T47D (cell line): ENCODE results near the gene CRYAA.
"Not testable (repeated sequence)": the region's sequence is repeated elsewhere in the genome, so short reads cannot be mapped to it uniquely, and the experiment has no call there.

ENCODE experiments used
- DNase-seq, 2 experiments: peaks; one replicate each; pipeline versions ENCODE4 v3.0.0 to v3.0.0-alpha.2; 2011 to 2012; ENCODE audit warnings: low read depth in 1 of 2, low spot score in 1 of 2
- JUND ChIP-seq: IDR thresholded peaks from 2 replicates; pipeline ENCODE4 v1.6.1; 2012; ENCODE audit warnings: low read depth
- in situ Hi-C: cut with HindIII; loops from 2 replicates; pipeline ENCODE4 v1.10.0; 2016; ENCODE audit warnings: low sequenced_read_pairs, low pct_unique_long_range_greater_than_20kb

CRYAA gene

DNA sequence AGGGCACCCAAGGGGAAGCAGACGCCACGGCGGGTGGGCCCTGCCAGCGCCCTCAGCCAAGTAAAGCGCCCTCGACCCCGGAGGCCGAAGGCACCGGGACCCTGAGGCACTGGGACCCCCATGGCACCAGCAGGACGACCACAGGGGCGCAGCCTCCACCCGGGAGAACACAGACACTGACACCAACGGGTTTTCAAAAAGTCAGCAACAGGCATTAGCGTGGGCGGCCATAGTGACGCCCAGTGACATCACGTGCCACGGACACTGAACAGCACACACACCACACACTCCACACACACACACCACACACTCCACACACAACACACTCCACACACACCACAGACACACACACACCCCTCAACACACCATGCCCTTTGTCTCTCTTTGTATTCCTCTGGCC, 4.6 kb downstream of the CRYAA start:
- DNase-seq, in situ Hi-C loops: not testable (repeated sequence)

DNA sequence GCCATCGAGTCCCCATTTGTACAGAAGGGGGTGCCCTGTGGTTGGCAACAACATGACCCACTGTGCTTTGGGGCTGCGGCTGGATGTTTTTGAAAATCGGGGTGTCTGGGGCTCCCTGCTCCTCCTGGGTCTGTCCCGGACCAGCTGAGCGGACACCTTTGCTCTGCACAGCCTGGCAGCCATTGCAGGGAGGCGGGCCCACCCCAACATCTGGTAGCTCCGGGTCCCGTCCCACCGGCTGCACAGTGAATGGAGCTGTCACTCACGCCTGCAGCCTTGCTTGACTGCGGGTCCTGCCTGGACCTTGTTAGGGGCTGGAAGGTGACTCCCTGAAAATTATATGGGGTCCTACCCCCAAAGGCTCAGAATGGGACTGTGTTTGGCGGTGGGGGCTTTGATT, 5.1 kb downstream of the CRYAA start:
- in situ Hi-C loops, DNase-seq: not testable (repeated sequence)

DNA sequence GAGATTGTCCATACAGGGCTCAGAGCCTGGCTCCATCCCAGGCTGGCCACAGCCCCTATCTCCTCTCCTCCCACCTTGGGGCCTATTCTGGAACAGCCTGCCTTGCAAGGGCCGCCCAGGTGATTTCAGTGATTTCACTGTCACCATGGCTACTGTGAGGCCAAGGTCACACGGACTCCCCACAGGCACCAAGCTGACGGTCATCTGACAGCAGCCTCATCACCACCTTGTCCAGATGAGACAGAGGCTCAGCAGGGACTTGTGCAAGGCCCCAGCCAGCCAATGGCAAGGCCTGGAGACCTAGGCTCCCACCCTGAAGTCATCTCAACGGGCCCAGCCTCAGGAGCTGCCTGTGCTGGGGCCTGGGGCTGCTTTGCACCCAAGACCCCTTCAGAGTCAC, 6.2 kb downstream of the CRYAA start:
- in situ Hi-C loops, DNase-seq: not testable (repeated sequence)

DNA sequence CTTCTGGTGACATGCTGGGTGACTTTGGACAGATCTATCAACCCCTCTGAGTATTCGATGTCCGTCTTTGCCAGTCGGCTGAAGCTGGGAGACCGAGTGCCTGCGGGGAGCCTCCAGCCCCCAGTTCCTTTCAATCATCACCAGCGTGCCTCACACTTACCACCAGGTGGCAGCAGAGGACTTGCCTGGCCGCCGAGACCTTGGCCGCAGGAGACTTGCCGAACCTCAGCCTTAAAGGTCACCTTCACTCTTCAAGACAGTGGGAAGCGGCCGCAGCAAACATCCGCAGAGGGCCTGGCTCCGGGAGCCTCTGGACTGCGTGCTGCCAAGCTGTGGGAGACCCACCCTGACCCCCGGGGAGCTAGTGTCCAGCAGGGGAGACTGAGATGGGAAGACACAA, 7.8 kb downstream of the CRYAA start:
- in situ Hi-C loops, DNase-seq: not testable (repeated sequence)

DNA sequence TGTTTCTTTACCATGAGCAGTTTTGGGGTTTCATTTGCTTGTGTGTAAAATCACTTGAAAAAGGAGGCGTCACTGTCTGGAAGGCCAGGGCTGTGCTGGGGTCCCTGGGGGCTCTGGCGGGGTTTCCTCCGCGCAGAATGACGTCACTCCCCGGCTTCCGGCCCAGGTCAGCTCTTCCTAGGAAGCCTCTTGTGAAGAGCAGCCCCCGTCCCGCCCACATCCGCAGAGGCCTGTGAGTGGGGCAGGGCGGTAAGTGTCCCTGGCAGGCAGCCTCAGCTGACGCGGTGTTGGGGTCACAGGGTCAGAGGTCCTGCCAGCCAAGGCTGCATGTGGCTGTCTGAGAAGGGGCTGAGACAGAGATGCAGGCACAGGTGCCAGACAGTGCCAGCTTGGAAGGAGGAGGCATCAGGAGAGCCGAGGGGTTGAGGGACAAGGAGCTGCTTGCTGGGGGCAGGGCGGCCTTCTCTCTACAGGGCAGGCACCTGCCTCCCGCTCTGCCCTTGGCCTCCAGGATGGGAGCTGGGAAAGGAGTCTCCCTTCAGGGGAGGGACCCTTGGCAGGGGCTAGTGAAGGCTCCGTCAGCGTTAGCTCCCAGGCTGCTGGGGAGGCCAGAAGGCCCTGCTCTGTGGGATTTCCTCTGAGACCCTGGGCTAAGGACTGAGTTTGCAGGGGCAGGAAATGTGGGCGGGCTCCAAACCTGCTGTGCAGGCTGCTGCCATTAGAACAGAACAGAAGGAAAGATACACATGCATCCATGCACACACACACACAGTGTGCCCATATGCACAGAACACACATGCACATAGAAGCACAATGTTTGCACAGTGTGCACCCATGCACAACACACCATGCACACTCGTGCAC, 8.5 kb downstream of the CRYAA start:
- DNase-seq, in situ Hi-C loops: not testable (repeated sequence)

DNA sequence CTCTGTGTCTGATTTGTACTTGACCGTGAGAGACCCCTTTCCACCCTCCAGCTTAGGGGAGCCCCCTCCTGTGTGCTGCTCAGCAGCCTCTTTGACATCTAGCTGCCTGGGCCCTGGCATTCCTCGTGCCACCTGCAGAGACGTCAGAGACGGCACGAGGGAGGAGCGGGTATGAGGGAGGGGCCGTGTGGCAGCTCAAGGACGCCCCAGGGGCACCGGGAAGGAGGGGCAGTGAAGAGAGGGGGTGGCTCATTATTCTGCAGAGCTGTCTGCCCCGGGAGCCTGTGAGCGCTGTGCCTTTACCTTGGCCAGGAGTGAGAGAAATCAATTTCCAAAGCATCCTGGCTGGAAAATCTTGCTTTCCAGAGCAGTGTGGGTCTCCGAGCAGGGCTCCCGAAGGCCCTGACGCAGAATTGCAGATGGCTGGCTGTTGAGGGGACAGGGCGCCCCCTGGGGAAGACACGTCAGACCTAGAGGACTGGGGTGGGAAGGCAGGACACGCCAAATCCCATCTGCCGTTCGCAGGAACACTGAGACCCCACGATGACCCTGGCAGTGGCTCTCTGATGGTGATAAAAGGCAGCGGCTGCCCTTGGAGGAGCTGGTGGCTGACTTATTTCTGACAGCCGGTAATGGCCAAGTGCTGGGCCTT, 9.5 kb downstream of the CRYAA start:
- in situ Hi-C loops, DNase-seq: not testable (repeated sequence)

DNA sequence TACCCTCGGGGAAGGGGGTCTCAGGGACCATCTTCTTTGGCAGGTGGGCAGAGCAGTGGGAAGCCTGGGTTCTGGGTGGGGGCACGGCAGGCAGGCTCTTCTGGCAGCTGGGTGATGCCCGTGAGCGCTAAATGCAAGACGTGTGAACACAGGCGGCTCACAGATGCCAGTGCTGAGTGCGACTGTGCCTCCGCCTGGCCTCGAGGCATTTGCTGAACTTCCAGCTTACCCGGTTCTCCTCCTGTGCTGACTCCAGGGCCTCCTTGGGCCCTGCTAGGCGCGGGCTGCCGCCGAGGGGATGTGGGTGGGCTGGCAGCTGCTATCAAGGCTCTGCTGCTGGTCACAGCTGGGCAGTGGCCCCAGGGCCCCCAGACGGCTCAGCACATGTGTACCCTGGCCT, 12.2 kb downstream of the CRYAA start:
- in situ Hi-C loops, DNase-seq: not testable (repeated sequence)

DNA sequence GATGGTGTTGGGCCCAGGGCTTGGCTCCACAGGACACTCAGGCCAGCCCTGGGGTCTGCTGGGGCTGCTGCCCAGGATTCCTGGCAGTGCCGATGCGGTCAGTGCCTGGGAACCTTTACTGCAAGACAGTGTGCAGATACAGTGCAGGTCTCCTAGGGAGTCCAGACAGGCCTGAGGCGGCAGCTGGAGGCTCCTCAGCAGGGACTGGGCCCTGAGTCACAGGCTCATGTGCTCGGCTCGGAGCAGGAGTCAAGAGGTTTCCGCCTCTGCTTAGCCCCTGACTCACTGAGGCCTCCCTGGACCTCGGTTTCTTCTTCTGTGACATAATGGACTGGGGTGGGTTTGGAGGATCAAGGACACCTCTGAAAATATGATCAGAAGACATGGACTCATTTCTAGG, 18.5 kb downstream of the CRYAA start:
- DNase-seq, in situ Hi-C loops: not testable (repeated sequence)

DNA sequence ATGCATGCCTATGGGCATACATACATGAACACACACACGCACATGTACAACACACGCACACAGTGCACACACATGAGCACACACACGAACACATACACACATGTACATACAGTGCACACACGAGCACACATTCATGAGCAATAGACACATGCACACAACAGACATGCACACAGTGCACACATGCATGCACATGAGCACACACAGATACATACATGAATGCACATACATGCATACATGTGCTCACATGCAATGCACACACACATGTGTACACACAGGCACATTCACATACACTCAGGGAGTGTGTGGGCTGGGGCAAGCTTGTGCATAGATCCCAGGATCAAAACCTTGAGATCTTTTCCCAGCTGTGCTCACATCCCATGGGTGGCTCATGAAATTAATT, 18.9 kb downstream of the CRYAA start:
- DNase-seq = no peak
- TF ChIP-seq JUND = no peak
- in situ Hi-C loops = no loop called here

DNA sequence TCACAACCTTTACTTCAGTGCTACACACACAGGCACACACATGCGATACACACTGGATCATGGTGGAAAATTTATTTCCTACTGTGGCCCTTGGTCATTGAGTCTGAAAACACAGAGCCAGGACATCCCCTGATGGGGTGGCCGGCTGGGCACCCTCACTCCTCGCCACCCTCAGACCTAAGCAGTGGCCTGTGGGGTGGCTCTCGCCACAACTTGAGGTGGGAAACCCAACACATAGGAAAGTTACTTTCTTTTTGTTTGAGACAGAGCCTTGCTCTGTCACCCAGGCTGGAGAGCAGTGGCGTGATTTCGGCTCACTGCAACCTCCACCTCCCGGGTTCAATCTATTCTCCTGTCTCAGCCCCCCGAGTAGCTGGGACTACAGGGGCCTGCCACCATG, 19.4 kb downstream of the CRYAA start:
- DNase-seq = no peak
- in situ Hi-C loops = no loop called here
- TF ChIP-seq JUND = no peak

DNA sequence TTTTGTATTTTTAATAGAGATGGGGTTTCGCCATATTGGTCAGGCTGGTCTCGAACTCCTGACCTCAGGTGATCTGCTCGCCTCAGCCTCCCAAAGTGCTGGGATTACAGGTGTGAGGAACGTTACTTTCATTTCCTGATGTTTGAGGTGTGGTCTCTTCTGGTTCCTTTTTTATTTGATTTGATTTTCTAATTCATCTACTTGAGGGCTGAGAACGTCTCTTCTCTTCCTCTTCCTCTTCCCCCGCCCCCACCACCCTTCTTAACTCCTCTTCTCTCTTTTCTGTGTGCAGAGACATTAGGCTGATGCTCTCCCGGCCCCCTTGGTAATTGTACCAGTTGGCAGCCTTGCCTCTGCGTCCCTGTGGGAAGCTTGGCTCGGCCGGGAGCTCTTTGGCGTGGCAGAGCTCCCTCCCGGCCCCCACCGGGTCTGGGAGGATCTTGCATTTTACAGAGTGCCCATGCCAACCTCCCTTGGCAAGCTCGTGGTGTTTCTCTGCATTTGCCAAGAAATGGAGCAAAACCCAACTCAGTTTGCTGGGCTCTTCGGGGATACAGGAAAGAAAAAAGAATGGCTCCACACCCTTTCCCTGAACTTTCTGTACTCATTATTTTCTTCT, 19.9 kb downstream of the CRYAA start:
- TF ChIP-seq JUND = no peak
- no peak for DNase-seq
- in situ Hi-C loops = no loop called here

DNA sequence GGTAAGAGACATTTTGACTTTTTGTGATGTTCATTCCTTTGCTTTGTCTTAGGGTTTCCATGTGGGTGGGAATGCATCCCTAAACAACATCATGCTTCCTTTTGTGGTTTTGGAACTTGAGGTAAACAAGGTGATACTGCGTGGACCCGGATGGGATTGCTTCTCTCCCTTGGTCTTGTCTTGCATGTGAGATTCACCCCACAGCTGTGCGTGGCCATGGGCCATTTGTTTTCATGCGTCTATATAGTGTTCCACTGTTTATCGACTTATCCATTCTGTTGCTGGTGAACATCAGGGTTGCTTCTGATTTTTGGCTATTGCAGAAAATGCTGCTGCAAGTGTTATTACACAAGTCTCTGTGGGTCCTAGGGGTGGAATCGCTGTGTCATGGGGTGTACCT, 21.1 kb downstream of the CRYAA start:
- in situ Hi-C loops = no loop called here
- DNase-seq = no peak
- no peak for TF ChIP-seq JUND

DNA sequence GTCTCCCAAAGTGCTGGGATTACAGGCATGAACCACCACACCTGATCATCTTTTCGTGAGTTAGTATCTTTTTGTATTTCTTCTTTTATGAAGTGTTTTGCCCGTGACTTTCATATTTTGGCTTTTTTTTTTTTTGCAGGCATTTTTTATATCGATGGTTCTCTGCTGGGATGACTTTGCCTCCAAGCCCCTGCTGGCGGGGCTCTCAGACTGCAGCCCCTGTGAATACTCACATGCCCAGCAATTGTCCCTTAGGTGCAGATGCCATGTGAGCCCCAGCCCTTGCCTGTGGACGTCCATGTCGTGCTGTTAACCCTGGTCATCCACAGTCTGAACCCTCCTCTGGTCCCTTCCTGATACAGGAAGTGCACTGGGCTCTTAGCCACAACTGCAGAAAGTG, 21.7 kb downstream of the CRYAA start:
- no peak for DNase-seq
- TF ChIP-seq JUND = no peak
- in situ Hi-C loops = no loop called here
